ENCODE results near the gene RASA4B. TPM values are rescaled to one million over a fixed set of nuclear protein-coding genes. Genes with fewer than 3 reads are reported as not detected.
"Not testable (repeated sequence)": the region's sequence is repeated elsewhere in the genome, so short reads cannot be mapped to it uniquely, and the experiment has no call there.

The RASA4B gene
- polyA plus RNA-seq (ENCODE audit: insufficient read length in 4 of 4): 10 to 100 TPM in 2 of 4 donors, 1 to 10 TPM in 2; 7.5 to 22.2 (median 10.1) TPM

- not testable (repeated sequence) for DNase-seq (ENCODE audit: low read depth in 4 of 4, low spot score in 3 of 4)
These were observed at the start of gene RASA4B for GRCh38 chr7:102517550-102518147. Gene RASA4B, minus strand, starts transcription at chr7:102517777. Its CDS starts 67 bp downstream, at chr7:102517710.

DNA sequence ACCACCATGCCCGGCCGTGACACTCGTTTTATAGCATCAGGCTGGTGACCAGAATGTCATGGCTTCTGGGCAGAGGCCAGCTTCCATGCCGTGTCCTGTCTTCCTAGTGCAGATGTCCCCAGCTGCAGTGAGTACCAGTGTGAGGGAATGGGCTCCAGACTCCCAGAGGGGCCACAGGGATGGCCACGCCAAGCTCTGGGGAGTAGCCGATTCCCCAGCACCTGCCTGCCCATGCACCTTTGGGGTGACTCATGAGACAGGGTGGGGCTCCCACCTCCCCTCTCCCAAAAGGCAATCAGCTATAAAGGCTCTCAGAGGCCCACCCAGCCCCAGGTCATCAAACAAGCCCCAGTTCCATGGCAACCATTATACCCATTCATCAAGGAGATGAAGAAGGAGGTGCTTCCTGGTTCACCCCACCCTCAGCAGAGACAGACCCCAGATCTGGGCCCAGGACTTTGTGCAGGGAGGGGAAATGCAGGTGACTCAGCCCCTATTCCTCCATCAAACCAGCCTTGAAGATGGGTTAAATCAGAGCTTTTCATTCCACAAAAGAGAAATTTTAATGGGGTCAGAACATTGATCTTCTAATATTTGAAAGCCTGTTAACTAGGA, 33.3 kb upstream of the RASA4B start, which contains the start of gene SPDYE2:
Gene SPDYE2 (plus strand): TSS at position 419 of the 615 bp plus-strand sequence. CDS start 2,030 bp downstream, outside the sequence.
- DNase-seq (ENCODE audit: low read depth in 4 of 4, low spot score in 3 of 4): not testable (repeated sequence)

GRCh38 chr7:102546353-102546752, 28.8 kb upstream of the RASA4B start:
- not testable (repeated sequence) for DNase-seq (ENCODE audit: low read depth in 4 of 4, low spot score in 3 of 4)

GRCh38 chr7:102545288-102545687, 27.7 kb upstream of the RASA4B start:
- DNase-seq (ENCODE audit: low read depth in 4 of 4, low spot score in 3 of 4): not testable (repeated sequence)

GRCh38 chr7:102544372-102544771, 26.8 kb upstream of the RASA4B start:
- not testable (repeated sequence) for DNase-seq (ENCODE audit: low read depth in 4 of 4, low spot score in 3 of 4)

DNA sequence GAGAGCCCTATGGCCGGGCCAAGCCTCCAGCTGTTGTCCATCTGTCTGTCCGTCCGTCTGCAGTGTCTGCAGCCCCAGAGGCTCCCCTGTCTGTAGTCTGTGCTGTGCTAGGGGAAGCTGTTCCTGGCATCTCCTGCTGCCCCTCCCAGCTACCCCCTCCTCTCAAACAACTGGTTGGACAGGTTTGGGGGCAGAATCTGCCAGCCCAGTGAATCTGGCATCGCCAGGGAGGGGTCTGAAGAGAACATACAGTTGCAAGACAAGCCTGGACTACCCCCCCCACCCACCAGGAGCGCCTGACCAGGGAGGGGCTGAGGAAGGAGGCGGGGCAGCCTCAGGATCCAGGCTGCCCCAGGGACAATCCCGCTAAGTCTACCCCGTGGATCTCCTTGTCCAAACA, 26.0 kb upstream of the RASA4B start, which contains the start of gene UPK3BL2:
Gene UPK3BL2 (minus strand): TSS at position 101 of the 400 bp plus-strand sequence. CDS start 60 bp downstream, at position 41.
- not testable (repeated sequence) for DNase-seq (ENCODE audit: low read depth in 4 of 4, low spot score in 3 of 4)

DNA sequence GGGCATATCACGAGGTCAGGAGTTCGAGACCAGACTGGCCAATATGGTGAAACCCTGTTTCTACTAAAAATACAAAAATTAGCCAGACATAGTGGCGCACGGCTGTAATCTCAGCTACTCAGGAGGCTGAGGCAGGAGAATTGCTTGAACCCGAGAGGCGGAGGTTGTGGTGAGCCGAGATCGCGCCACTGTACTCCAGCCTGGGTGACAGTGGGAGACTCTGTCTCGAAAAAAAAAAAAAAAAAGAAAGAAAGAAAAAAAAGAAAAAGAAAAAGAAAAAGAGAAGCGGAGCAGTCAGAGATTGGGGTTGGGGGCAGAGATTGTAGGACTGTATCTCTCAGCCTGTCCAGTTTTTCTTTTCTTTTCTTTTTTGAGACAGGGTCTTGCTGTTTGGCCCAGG, 25.2 kb upstream of the RASA4B start:
- DNase-seq (ENCODE audit: low read depth in 4 of 4, low spot score in 3 of 4): not testable (repeated sequence)

- DNase-seq (ENCODE audit: low read depth in 4 of 4, low spot score in 3 of 4): not testable (repeated sequence)
These were observed 24.5 kb upstream of the RASA4B start for GRCh38 chr7:102542083-102542482.

- not testable (repeated sequence) for DNase-seq (ENCODE audit: low read depth in 4 of 4, low spot score in 3 of 4)
These were observed 23.0 kb upstream of the RASA4B start for GRCh38 chr7:102540604-102541003.

- DNase-seq (ENCODE audit: low read depth in 4 of 4, low spot score in 3 of 4): not testable (repeated sequence)
These were observed 17.6 kb upstream of the RASA4B start for GRCh38 chr7:102535062-102535615.

GRCh38 chr7:102532127-102532526, 14.6 kb upstream of the RASA4B start:
- DNase-seq (ENCODE audit: low read depth in 4 of 4, low spot score in 3 of 4): not testable (repeated sequence)

DNA sequence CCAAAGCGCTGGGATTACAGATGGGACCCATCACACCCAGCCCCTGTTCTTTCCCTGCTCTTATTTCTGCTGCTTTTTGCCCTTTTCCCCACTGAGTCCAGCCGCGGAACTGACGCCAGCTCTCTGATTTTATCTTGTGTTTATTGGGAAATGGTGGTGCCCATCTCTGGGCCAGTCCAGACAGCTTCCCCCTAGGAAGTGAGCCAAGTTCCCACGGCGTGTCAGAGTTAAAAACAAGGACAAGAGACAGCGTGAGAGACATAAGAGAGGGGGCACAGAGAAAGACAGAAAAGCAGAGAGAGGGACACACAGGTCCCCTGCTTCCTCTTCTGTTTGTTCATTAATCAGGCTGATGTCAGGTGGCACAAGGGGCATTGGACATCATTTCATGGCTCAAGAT, 14.0 kb upstream of the RASA4B start:
- DNase-seq (ENCODE audit: low read depth in 4 of 4, low spot score in 3 of 4): not testable (repeated sequence)

DNA sequence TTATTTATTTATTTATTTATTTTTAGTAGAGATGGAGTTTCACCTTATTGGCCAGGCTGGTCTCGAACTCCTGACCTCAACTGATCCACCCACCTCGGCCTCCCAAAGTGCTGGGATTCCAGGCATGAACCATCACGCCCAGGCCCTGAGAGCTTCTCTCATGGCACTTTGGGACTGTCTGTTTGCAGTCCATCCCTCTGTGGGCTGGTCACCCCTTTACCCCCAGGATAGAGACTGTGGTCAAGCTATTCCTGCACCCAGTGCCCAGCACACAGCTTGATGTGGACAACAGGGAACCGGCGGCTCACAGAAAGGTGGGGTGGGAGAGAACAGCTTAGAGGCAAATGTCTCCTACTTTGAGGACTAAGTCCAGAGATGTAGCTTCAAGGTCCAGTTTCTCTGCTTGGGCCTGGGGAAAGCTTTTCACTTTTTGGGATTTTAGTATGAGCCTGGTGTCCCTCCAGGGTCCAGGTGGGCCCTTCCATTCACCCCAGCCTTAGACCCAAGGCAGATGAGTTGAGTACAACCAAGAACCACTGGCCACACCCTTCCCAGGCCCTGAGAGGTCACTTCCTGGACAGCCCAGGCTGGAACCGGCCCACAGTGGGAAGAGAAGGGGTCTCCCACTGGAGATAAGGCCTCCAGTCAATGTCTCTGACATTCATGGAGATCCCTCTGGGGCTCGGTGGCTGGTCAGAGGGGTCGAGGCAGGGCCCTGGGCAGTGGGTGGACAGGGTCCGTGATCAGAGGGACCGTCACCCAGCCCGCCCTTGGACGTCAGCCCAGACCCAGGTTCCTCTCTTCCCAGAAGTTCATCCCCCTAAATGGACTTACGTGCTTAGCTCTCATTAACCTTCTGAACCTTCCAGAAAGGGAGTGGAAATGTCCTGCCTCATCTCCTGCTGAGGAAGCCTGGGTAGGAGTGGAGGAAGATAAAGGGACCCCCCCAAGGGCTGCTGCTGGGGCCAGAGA, 10.5 kb upstream of the RASA4B start:
- not testable (repeated sequence) for DNase-seq (ENCODE audit: low read depth in 4 of 4, low spot score in 3 of 4)

DNA sequence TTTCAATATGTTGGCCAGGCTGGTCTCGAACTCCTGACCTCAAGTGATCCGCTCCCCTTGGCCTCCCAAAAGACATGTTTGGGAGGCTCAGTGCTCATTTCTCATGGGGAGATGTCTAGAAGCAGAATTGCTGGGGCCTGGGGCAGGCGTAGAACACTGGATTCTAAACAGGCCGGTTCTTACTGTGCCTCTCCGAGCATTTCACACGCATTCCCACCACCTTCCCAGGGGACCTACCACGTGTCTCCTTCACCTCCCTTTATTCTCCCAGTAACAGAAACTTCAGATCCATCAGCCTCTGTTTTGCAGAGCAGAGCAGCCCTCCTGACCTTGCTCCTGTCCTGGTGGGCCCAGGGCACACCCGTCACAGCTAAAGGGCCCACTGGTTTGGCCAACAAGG, 9.6 kb upstream of the RASA4B start:
- DNase-seq (ENCODE audit: low read depth in 4 of 4, low spot score in 3 of 4): not testable (repeated sequence)

DNA sequence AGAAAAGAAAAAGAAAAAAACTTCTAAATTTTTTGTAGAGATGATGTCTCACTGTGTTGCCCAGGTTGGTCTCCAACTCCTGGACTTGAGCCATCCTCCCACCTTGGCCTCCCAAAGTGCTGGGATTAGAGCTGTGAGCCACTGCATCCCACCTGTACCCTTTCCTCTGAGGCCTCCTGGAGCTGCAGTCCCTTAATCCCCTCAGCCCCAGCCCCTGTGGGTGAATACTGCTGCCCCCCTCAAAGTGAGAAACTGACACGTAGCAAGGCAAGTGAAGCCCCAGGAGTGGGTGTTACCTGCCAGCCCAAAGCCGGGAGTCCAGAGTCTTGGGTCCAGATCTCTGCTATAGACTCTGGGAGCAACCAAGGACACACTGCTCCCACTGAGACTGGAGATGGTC, 7.2 kb upstream of the RASA4B start:
- DNase-seq (ENCODE audit: low read depth in 4 of 4, low spot score in 3 of 4): not testable (repeated sequence)

GRCh38 chr7:102520797-102521196, 3.2 kb upstream of the RASA4B start:
- DNase-seq (ENCODE audit: low read depth in 4 of 4, low spot score in 3 of 4): not testable (repeated sequence)

- DNase-seq (ENCODE audit: low read depth in 4 of 4, low spot score in 3 of 4): not testable (repeated sequence)
These were observed 626 bp downstream of the RASA4B start for GRCh38 chr7:102516951-102517350.

- DNase-seq (ENCODE audit: low read depth in 4 of 4, low spot score in 3 of 4): not testable (repeated sequence)
These were observed 1.7 kb downstream of the RASA4B start for GRCh38 chr7:102515889-102516288.

GRCh38 chr7:102514881-102515721, 2.5 kb downstream of the RASA4B start:
- not testable (repeated sequence) for DNase-seq (ENCODE audit: low read depth in 4 of 4, low spot score in 3 of 4)
